Activated CD4-positive, alpha-beta T cell treated with anti-CD3 and anti-CD28 coated beads, Interleukin-2, amount 50 U/mL, for 16 hours (primary cell): Measurements from ENCODE around the gene TIE1.

Source experiments
- DNase-seq: peaks from one replicate; pipeline ENCODE4 v3.0.0-alpha.2; 2020

TIE1 gene

GRCh38 chr1:43344267-43344850, 43.6 kb downstream of the TIE1 start:
- no peak for DNase-seq

DNA sequence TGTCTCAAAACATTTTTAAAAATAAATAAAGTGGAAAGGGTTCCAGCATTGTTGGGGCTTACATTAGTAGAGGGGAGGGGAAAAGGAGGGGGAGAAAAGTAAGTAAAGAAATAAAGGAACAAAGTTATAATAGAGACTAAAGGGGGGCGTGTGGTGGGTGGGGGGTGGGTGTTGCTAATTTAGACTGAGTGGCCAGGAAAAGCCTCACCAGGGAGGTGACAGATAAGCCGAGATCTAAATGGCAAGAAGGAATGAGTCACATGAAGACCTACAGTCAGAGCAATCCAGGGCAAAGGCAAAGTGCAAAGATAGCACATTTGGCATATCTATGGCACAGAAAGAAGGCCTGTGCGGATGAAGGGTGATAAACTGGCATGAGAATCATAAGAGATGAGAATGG, 44.3 kb downstream of the TIE1 start:
- DNase-seq, result no peak

DNA sequence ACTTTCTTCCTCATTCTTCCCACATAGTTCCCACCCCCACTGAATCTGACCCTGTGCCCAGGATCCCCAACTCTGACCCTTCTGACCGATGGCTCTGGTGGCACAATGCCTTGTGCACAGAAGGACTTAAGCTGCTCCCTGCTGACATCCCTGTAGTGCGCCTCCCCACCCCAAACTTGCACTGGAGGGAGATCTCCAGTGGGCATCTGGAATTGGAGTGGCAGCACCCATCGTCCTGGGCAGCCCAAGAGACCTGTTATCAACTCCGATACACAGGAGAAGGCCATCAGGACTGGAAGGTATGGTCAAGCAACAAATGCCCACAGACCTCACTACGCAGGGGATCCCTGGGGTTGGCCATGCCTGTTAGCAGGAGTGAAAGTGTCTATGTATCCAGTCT, 45.9 kb downstream of the TIE1 start:
- no peak for DNase-seq

- DNase-seq, result no peak
Measured at GRCh38 chr1:43348343-43348808, 47.6 kb downstream of the TIE1 start.

GRCh38 chr1:43348809-43349593, 48.2 kb downstream of the TIE1 start:
- DNase-seq, result peak; percentile 47

DNA sequence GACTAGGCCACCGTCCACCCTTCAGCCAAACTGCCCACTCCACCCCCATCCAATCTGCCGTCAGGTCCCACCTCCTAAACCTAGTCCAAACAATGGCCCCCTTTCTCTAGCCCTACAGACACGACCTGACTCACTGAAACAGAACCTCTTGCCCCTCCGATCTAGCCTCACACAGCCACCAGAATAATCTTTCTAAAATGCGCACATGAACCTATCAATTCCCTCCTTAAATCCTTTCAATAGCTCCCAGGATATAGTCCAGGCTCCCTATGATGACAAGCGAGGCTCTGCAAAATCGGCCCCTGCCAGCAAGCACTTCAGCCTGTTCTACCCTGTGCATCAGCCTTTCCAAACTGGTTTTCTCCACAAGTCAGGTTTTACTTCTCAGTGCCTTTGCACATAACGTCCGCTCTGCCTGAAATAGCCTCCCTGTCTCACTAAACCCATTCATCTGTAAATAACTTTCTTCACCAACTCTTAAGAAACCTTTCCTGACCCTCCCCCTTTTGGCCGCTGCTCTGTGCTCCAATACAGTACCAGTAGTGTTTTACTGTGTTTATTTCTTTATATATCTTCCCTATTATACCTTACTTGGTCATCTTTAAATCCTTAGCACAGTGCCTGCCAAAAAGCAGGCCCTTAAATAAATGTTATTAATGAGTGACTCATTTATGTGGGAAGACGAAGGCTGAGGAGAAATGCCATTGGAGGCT, 49.0 kb downstream of the TIE1 start:
- no peak for DNase-seq

DNA sequence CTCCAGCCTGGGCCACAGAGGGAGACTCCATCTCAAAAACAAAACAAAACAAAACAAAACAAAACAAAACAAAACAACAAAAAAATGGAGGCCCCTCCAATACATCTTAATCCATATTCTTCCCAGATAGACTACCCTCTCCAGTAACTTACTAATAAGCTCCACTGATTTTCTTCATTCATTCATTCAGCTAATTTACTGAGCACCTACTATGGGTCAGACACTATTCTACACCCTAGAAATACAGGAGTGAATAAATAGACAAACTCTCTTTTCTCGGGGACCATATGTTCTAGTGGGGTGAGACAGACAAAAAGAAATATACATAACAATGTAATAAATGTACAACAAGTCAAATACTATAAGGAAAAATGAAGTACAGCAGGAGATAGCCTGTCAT, 50.2 kb downstream of the TIE1 start:
- no peak for DNase-seq

DNA sequence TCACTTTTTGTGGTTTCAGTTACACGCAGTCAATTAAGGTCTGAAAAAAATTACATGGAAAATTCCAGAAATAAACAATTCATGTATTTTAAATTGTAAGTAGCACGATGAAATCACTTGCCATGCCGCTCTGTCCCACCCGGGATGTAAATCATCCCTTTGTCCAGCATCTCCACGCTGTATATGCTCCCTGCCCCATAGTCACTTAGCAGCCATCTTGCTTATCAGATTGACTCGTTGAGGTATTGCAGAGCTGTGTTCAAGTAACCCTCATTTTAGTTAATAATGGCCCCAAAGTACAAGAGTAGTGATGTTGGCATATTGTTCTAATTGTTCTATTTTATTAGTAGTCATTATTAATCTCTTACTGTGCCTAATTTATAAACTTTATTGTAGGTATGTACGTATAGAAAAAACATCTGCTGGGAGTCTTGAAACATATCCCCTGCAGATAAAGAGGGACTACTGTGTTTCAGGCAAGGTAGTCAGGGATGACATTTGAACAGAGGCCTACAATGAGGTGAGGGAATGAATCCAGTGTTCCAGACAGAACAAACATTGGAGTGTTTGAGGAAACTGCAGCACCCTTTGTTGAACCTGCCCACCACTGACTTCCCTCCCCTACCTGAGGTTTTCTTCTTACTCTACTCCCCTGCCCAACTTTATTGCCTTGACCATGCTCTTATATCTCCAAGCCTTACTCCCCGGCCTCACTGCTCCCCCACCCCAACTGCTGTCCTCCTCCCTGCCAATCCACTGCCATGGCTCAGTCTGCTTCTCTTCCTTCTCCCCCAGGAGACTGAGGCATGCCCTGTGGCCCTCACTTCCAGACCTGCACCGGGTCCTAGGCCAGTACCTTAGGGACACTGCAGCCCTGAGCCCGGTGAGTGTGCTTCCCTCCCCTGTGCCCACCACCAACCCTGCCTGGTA, 50.9 kb downstream of the TIE1 start:
- no peak for DNase-seq

DNA sequence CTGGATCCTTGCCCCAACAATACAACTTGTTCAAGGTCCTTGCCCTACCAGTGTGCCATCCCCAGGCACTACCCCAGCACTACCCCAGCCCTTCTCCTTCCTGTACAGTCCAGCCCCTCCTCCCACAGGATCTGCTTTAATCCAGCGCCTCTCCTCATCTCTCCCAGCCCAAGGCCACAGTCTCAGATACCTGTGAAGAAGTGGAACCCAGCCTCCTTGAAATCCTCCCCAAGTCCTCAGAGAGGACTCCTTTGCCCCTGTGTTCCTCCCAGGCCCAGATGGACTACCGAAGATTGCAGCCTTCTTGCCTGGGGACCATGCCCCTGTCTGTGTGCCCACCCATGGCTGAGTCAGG, 51.5 kb downstream of the TIE1 start:
- DNase-seq, result no peak

GRCh38 chr1:43352881-43353280, 52.1 kb downstream of the TIE1 start:
- DNase-seq, result no peak

GRCh38 chr1:43354471-43354870, 53.7 kb downstream of the TIE1 start:
- no peak for DNase-seq

DNA sequence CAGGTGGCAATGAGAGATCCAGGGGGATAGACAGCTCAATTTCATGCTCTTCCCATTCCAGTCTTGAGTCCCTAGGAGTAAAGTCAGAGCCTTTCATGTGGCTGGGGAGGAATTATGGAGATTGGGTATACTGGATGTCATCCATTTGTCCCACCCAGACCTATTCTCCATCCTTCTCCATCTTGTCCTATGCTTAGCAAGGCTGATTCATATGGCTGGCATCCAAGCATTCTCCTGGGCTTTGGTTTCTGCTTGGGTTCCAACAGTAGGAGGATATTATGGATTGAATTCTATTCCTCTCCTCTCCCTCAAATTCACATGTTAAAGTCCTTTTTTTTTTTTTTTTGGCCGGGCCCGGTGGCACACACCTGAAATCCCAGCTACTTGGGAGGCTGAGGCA, 54.2 kb downstream of the TIE1 start:
- no peak for DNase-seq

GRCh38 chr1:43357251-43357650, 56.5 kb downstream of the TIE1 start:
- no peak for DNase-seq

DNA sequence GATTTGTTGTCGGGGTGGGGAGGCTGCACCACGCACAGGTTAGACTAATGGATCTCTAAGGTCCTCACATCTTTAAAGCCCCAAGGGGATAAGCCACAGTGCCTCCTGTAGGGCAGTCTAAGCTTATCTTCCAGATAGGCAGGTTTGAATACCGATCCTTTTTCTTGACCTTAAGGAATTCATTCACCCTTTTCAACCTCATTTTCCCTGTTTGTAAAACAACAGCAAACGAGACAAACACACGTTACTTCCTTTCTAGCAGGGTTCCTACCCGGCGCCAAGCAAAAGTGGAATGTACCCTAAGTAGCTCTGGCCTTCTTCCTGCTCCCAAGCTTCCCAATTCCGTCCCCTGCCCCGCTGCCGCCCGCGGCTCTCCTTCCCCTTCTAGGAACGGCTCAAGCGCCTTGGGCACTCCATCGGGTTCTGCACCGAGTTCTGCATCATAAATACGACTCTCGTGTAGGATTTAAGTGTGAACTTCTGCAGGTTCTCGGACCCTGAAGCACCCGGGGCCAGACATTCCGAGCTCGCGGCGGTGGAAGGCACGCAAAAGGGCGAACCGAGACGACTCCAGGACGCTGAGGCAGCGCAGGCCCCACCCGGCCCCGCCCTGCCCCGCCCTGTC, 57.5 kb downstream of the TIE1 start:
- peak; percentile 25 for DNase-seq

DNA sequence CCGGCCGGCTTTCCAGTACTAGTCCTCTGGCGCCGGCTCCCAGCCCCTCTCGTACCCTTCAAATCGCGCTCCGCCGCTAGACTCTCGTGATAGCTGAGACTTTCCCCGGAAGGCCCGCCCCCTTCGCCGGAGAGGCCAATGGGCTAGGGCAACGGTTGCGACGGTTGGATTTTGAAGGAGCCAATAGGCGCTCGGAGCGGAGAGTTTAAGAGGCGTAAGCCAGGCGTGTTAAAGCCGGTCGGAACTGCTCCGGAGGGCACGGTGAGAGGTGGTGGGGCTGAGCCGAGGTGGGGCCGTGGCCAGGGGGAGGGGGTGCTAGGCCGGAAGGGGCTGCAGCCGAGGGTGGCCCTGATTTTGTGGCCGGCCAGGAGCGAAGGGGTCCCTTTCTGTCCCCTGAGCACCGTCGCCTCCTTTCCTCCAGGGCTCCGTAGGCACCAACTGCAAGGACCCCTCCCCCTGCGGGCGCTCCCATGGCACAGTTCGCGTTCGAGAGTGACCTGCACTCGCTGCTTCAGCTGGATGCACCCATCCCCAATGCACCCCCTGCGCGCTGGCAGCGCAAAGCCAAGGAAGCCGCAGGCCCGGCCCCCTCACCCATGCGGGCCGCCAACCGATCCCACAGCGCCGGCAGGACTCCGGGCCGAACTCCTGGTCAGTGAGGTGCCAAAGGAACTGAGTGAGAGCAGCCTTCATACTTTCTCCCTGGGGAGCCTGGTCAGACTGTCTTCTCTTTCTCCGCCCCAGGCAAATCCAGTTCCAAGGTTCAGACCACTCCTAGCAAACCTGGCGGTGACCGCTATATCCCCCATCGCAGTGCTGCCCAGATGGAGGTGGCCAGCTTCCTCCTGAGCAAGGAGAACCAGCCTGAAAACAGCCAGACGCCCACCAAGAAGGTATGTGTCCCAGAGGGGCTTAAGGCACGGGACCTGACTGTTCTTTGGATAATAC, 58.2 kb downstream of the TIE1 start, which contains the start of gene CDC20:
Gene CDC20, plus strand, starts transcription at position 236 of the 948 bp plus-strand sequence. Its CDS starts 235 bp downstream, at position 471.
- DNase-seq, result peak; percentile 99

DNA sequence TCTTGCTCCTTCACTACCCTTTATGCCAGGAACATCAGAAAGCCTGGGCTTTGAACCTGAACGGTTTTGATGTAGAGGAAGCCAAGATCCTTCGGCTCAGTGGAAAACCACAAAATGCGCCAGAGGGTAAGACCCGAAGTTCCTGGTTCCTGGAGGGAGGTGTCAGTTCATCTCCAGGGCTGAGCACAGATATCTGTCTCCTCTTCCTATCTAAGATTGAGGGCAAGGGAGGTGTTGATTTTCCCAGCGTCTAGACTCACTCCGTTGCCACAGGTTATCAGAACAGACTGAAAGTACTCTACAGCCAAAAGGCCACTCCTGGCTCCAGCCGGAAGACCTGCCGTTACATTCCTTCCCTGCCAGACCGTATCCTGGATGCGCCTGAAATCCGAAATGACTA, 58.9 kb downstream of the TIE1 start:
- DNase-seq, result no peak

DNA sequence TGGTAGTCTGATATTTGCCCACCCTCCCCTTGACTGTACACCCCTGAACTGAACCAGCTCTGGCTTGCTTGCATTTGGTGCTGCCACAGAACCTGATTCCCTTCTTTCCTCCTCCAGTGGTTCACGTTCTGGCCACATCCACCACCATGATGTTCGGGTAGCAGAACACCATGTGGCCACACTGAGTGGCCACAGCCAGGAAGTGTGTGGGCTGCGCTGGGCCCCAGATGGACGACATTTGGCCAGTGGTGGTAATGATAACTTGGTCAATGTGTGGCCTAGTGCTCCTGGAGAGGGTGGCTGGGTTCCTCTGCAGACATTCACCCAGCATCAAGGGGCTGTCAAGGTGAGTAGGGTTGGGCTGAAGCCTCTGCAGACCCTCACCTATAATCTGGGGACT, 59.8 kb downstream of the TIE1 start:
- no peak for DNase-seq

DNA sequence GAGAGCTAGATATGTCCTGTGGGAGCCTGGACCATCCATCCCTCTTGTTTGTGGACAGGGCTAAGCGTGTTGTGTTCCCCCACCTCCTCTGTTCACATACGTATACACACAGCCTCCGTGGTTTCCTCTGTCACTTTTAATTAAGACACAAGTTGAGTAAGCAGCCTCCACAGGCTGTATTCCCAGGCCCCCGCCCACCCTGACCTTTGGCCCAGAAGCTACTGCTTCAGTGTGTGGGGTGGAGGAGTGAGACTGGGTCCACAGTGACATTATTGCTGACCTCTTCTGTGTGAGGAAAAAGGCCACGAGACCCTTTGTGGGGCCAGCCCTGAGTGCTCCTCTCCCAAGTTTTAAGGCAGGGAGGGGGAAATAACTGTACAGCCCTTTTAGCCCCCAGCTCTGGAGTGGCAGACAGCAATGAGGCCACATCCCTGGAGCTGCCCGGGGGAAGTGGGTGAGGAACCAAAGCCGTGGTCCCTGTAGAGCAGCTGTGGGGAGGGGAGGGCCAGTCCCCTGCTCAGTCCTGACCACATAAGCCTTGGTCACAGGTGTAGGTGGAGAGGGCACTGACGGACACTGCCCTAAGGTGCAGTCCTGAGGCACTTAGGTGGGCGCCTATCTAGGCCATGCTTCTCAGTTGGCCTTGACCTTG, 62.6 kb downstream of the TIE1 start:
- peak; percentile 39 for DNase-seq

DNA sequence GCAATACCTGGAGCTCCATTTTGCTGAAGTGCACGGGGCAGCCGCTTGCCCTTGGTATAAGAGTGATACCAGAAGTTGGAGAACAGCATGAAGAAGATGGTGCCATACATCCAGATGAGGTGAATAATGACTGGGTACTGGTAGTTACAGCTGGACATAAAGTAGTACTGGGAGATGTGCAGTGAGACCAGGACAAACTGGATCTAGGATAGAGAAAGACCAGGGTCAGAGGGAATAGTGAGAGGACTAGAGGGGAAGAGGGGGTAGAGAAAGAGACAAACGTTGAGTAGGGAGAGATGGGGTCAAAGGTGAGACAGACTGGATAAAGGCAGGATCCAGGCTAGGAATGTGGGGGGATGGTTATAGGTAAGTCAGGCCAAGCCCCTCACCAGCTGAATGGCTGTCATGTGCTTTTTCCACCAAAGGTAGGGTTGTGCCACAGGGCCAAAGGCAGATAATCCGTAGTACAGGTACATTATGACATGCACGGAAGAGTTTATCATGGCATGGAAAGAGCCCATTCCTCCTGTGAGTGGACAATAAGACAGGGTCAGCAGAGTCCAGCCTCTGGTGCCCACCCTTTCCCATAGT, 63.2 kb downstream of the TIE1 start:
- no peak for DNase-seq

DNA sequence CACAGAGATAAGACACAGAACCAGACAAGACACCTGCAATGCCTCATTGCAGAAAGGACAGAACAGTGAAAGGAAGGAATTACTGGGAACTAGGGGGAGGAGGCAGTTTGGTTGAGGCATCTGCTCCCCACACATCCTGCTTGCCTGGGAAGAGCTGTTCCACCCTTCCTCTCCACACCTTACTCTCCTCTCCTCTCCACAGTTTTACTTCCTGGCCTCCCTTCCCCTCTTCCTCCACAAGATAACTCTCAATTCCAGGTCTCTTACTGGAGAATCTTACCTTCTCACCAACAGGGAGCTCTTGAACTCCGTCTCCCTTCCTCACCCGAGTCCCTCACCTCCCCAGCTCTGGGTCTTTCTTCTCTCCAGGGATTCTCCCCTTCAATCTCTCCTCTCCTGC, 64.9 kb downstream of the TIE1 start:
- no peak for DNase-seq
